ENCODE results near the gene ZNF91. TPM values are rescaled to one million over a fixed set of nuclear protein-coding genes. Genes with fewer than 3 reads are reported as not detected.

Gene ZNF91
- total and polyA plus RNA-seq, 10 of the 15 experiments (the other 5 are each of a cell fraction or from before 2014, with no cell fraction given) = 4.6 to 31.1 (median 11.3) TPM

DNA sequence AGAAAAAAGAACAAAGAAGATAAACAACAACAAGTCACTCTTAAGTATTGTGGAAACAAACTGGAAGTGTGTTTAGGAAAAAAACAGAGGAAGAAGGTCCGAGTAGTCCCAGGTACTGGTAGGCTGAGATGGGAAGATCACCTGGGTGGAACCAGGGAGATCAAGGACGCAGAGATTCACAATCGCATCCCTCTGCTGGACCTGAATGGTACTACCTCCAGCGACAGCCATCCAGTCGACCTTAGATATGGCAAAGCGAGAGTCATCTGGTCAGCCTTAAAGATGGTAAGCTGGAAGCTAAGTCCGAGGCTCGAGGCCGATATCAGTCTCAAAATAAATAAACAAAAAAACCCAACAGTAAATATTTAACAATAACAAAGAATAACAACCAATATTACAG, 44.9 kb upstream of the ZNF91 start:
- ATAC-seq (no peak), FAIRE-seq (no peak), DNase-seq (ENCODE audit: low read depth, low spot score) (no peak)
- H3K79me2 ChIP-seq (ENCODE audit: control insufficient read depth, insufficient read depth, low read length) = no peaks in the 10 kb centered on the region
- no peak overlapping the region for H3K9ac ChIP-seq (ENCODE audit: control insufficient read depth, insufficient read depth, low read length)
- BruUV-seq (replicated peaks) = no TSS peak
- WGBS (ENCODE audit: insufficient coverage, insufficient replicate concordance, low lambda C conversion rate, missing lambda C conversion rate) = 41% methylated on average over 9 of the region's 9 CpGs
- no peak for TF ChIP-seq SREBF2 (IDR thresholded peaks at IDR 0.05; ENCODE audit: low read length)
- TF ChIP-seq, protein P1, sequence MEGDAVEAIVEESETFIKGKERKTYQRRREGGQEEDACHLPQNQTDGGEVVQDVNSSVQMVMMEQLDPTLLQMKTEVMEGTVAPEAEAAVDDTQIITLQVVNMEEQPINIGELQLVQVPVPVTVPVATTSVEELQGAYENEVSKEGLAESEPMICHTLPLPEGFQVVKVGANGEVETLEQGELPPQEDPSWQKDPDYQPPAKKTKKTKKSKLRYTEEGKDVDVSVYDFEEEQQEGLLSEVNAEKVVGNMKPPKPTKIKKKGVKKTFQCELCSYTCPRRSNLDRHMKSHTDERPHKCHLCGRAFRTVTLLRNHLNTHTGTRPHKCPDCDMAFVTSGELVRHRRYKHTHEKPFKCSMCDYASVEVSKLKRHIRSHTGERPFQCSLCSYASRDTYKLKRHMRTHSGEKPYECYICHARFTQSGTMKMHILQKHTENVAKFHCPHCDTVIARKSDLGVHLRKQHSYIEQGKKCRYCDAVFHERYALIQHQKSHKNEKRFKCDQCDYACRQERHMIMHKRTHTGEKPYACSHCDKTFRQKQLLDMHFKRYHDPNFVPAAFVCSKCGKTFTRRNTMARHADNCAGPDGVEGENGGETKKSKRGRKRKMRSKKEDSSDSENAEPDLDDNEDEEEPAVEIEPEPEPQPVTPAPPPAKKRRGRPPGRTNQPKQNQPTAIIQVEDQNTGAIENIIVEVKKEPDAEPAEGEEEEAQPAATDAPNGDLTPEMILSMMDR (IDR thresholded peaks at IDR 0.05 in 2 of 3, conservative IDR thresholded peaks at IDR 0.05 in 1 of 3; ENCODE audit: control insufficient read depth in 2 of 3, extremely low read depth in 1 of 3, insufficient read depth in 1 of 3, low read depth in 3 of 3, low read length in 3 of 3) = peak in 1 of 3 experiments; percentile 19; a peak in 1 of 6 replicates
- ChIA-PET SMC1A (ENCODE audit: uncharacterized antibody, unreplicated experiment) (no interaction called here), POLR2A (no interaction called here), RAD21 (ENCODE audit: unreplicated experiment) (no interaction called here), CTCF (no interaction called here)
- no peaks in the 10 kb centered on the region for H3K4me1 ChIP-seq (ENCODE audit: control insufficient read depth, insufficient read depth, low read length)
- H3K4me3 ChIP-seq = no peak overlapping the region
- no peaks in the 10 kb centered on the region for H3K27me3 ChIP-seq (replicated peaks in 1 of 2; ENCODE audit: control insufficient read depth in 2 of 2, insufficient read depth in 2 of 2, low read length in 1 of 2)
- H3K9me3 ChIP-seq (replicated peaks; ENCODE audit: control insufficient read depth, insufficient read depth, low read length) = no peaks in the 10 kb centered on the region; the same call in 2 of the 3 replicates
- H3K36me3 ChIP-seq (ENCODE audit: control insufficient read depth in 2 of 2, insufficient read depth in 2 of 2, low read length in 1 of 2) = no peaks in the 10 kb centered on the region
- no peak overlapping the region for H2AFZ ChIP-seq (ENCODE audit: control insufficient read depth, low read depth, low read length)
- in situ Hi-C loops (cut with MboI) = no loop called here
- no peak overlapping the region for H3K27ac ChIP-seq (ENCODE audit: control insufficient read depth, insufficient read depth)
- no peaks in the 10 kb centered on the region for H4K20me1 ChIP-seq (ENCODE audit: control insufficient read depth, insufficient read depth)
- H3K4me2 ChIP-seq (ENCODE audit: control insufficient read depth, insufficient read depth) = no peak overlapping the region
- intact Hi-C loops (cut with micrococcal nuclease; ENCODE audit: unreplicated experiment) = no loop called here

DNA sequence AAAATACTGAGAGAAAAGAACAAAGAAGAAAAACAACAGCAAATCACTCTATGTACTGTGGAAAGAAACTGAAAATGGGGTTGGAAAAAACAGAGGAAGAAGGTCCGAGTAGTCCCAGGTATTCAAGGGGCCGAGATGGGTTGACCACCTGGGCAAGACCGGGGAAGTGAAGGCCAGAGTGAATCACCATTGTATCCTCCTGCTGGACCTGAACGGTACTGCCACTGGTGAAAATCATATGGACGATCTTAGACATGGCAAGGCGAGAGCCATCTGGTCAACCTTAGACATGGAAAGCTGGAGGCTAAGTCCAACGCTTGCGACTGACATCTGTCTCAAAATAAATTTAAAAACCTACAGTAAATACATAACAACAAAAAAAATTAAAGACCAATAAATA, 44.4 kb upstream of the ZNF91 start:
- H3K4me3 ChIP-seq = no peak overlapping the region
- in situ Hi-C loops (cut with MboI) = no loop called here
- H3K27me3 ChIP-seq (replicated peaks in 1 of 2; ENCODE audit: control insufficient read depth in 2 of 2, insufficient read depth in 2 of 2, low read length in 1 of 2) = no peaks in the 10 kb centered on the region
- BruUV-seq (replicated peaks) = no TSS peak
- DNase-seq (ENCODE audit: low read depth, low spot score) (no peak), FAIRE-seq (no peak), ATAC-seq (no peak)
- ChIA-PET POLR2A (no interaction called here), RAD21 (ENCODE audit: unreplicated experiment) (no interaction called here), SMC1A (ENCODE audit: uncharacterized antibody, unreplicated experiment) (no interaction called here), CTCF (no interaction called here)
- no peaks in the 10 kb centered on the region for H3K36me3 ChIP-seq (ENCODE audit: control insufficient read depth in 2 of 2, insufficient read depth in 2 of 2, low read length in 1 of 2)
- no peak overlapping the region for H3K9ac ChIP-seq (ENCODE audit: control insufficient read depth, insufficient read depth, low read length)
- H3K4me2 ChIP-seq (ENCODE audit: control insufficient read depth, insufficient read depth) = no peak overlapping the region
- H3K79me2 ChIP-seq (ENCODE audit: control insufficient read depth, insufficient read depth, low read length) = no peaks in the 10 kb centered on the region
- H2AFZ ChIP-seq (ENCODE audit: control insufficient read depth, low read depth, low read length) = no peak overlapping the region
- no peaks in the 10 kb centered on the region for H3K4me1 ChIP-seq (ENCODE audit: control insufficient read depth, insufficient read depth, low read length)
- 49% methylated on average over 8 of the region's 8 CpGs for WGBS (ENCODE audit: insufficient coverage, insufficient replicate concordance, low lambda C conversion rate, missing lambda C conversion rate)
- no peaks in the 10 kb centered on the region for H4K20me1 ChIP-seq (ENCODE audit: control insufficient read depth, insufficient read depth)
- H3K27ac ChIP-seq (ENCODE audit: control insufficient read depth, insufficient read depth) = no peak overlapping the region
- intact Hi-C loops (cut with micrococcal nuclease; ENCODE audit: unreplicated experiment) = no loop called here
- TF ChIP-seq GATAD2B (conservative IDR thresholded peaks at IDR 0.05; ENCODE audit: low read depth) (no peak), KLF5 (IDR thresholded peaks at IDR 0.05; ENCODE audit: partially characterized antibody) (no peak), EZH2 (IDR thresholded peaks at IDR 0.05; ENCODE audit: borderline replicate concordance, control insufficient read depth, low read depth, low read length) (no peak)
- TF ChIP-seq, protein P1 (IDR thresholded peaks at IDR 0.05 in 2 of 3, conservative IDR thresholded peaks at IDR 0.05 in 1 of 3; ENCODE audit: control insufficient read depth in 2 of 3, extremely low read depth in 1 of 3, insufficient read depth in 1 of 3, low read depth in 3 of 3, low read length in 3 of 3) = peak in 1 of 3 experiments; percentile 23; a peak in 1 of 6 replicates
- H3K9me3 ChIP-seq (replicated peaks; ENCODE audit: control insufficient read depth, insufficient read depth, low read length) = no peaks in the 10 kb centered on the region; the same call in 2 of the 3 replicates
